Activated CD8-positive, alpha-beta T cell treated with anti-CD3 and anti-CD28 coated beads for 36 hours (primary cell): ENCODE results near the gene NFIA. TPM values are rescaled to one million over a fixed set of nuclear protein-coding genes. Genes with fewer than 3 reads are reported as not detected.

ENCODE experiments used
- ATAC-seq: fragments of 200-7000 bp; cut with Tn5 transposase; one replicate; pipeline ENCODE4 v1.10.0; 2021; ENCODE audit warnings: mild to moderate bottlenecking, moderate library complexity
- CTCF ChIA-PET: fragments of 350-600 bp; sonication (Branson Sonifier 250); formaldehyde crosslinking; loops from one replicate; lab custom pipeline; 2021; ENCODE audit warnings: antibody characterized with exemption; lab: Charles Lee
- POLR2A ChIA-PET: fragments of 350-600 bp; sonication (Branson Sonifier 250); formaldehyde crosslinking; loops from one replicate; lab custom pipeline; 2021; ENCODE audit warnings: antibody characterized with exemption; lab: Charles Lee
- DNase-seq: peaks from one replicate; pipeline ENCODE4 v3.0.0-alpha.2; 2020
- H3K27ac Mint-ChIP-seq: one replicate; pipeline ENCODE4 v1.8.0; 2021; ENCODE audit warnings: mild to moderate bottlenecking, mixed read lengths
- H3K27me3 Mint-ChIP-seq: one replicate; pipeline ENCODE4 v1.8.0; 2021; ENCODE audit warnings: mixed read lengths
- H3K36me3 Mint-ChIP-seq: one replicate; pipeline ENCODE4 v1.8.0; 2021; ENCODE audit warnings: low read depth, mixed read lengths
- H3K4me1 Mint-ChIP-seq: one replicate; pipeline ENCODE4 v1.8.0; 2021; ENCODE audit warnings: low read depth, mixed read lengths
- H3K4me3 Mint-ChIP-seq: one replicate; pipeline ENCODE4 v1.8.0; 2021; ENCODE audit warnings: mild to moderate bottlenecking, moderate library complexity, mixed read lengths
- H3K9me3 Mint-ChIP-seq: one replicate; pipeline ENCODE4 v1.8.0; 2021; ENCODE audit warnings: mixed read lengths
- CTCF ChIP-seq: fragments of 200-600 bp; IDR thresholded peaks from one replicate; pipeline ENCODE4 v1.8.0; 2022; ENCODE audit warnings: antibody characterized with exemption, mild to moderate bottlenecking
- intact Hi-C: fragments of 100-400 bp; cut with micrococcal nuclease; formaldehyde crosslinking; loops from one replicate; pipeline ENCODE4 v1.10.0; 2022
- total RNA-seq, 2 experiments: library from RNA; stranded (reverse); gene quantifications; one replicate each; pipeline ENCODE4 v1.2.3, GENCODE V29; 2021

NFIA gene
- total RNA-seq, 2 experiments from 2014 or later: 1.9 to 2.4 TPM

GRCh38 chr1:61230523-61230922 lies 148.2 kb downstream of the NFIA start:
- Mint-ChIP-seq H3K27me3 (peaks cover 4% of the 10 kb centered on the region), H3K9me3 (no peaks in the 10 kb centered on the region), H3K4me1 (no peaks in the 10 kb centered on the region), H3K4me3 (no peak overlapping the region), H3K36me3 (no peaks in the 10 kb centered on the region), H3K27ac (no peak overlapping the region)
- TF ChIP-seq CTCF: no peak
- intact Hi-C loops: no loop called here
- ChIA-PET POLR2A (no interaction called here), CTCF (interaction anchor here (1.0 to 1.2 kb wide), 2 partner anchors 13 to 251 kb away, joined by 3 read pairs; no protein-coding TSS in a partner anchor)
- ATAC-seq: no peak
- no peak for DNase-seq

GRCh38 chr1:61231795-61232194 lies 149.4 kb downstream of the NFIA start:
- TF ChIP-seq CTCF: no peak
- no peaks in the 10 kb centered on the region for H3K4me1 Mint-ChIP-seq
- no peak overlapping the region for H3K4me3 Mint-ChIP-seq
- ChIA-PET CTCF (interaction anchor here (1.0 kb wide), 1 partner anchor 14 kb away, joined by 3 read pairs; no protein-coding TSS in a partner anchor), POLR2A (no interaction called here)
- H3K9me3 Mint-ChIP-seq: no peaks in the 10 kb centered on the region
- ATAC-seq (no peak), DNase-seq (no peak)
- intact Hi-C loops: no loop called here
- H3K27ac Mint-ChIP-seq: no peak overlapping the region
- H3K36me3 Mint-ChIP-seq: no peaks in the 10 kb centered on the region
- peaks cover 4% of the 10 kb centered on the region for H3K27me3 Mint-ChIP-seq

GRCh38 chr1:61233121-61233660 lies 150.8 kb downstream of the NFIA start:
- no peaks in the 10 kb centered on the region for H3K36me3 Mint-ChIP-seq
- peaks cover 4% of the 10 kb centered on the region for H3K27me3 Mint-ChIP-seq
- intact Hi-C loops: no loop called here
- H3K27ac Mint-ChIP-seq: no peak overlapping the region
- TF ChIP-seq CTCF: no peak
- H3K9me3 Mint-ChIP-seq: no peaks in the 10 kb centered on the region
- no peak for ATAC-seq
- no peak overlapping the region for H3K4me3 Mint-ChIP-seq
- DNase-seq: no peak
- H3K4me1 Mint-ChIP-seq: no peaks in the 10 kb centered on the region
- POLR2A ChIA-PET: interaction anchor here (1.2 kb wide), 1 partner anchor 9 kb away, joined by 4 read pairs; no protein-coding TSS in a partner anchor
- CTCF ChIA-PET: interaction anchor here (1.3 kb wide), 1 partner anchor 10 kb away, joined by 3 read pairs; no protein-coding TSS in a partner anchor

- intact Hi-C loops: no loop called here
- DNase-seq: no peak
- TF ChIP-seq CTCF: no peak
- CTCF ChIA-PET: interaction anchor here (0.7 to 1.4 kb wide), 2 partner anchors 36 to 184 kb away, joined by 3 read pairs; no protein-coding TSS in a partner anchor
- Mint-ChIP-seq H3K36me3 (no peaks in the 10 kb centered on the region), H3K27ac (no peak overlapping the region), H3K27me3 (peaks cover 5% of the 10 kb centered on the region), H3K4me3 (no peak overlapping the region), H3K9me3 (no peaks in the 10 kb centered on the region), H3K4me1 (no peaks in the 10 kb centered on the region)
- ATAC-seq: no peak
- POLR2A ChIA-PET: no interaction called here
Observed at GRCh38 chr1:61234587-61234919, 152.2 kb downstream of the NFIA start.

- Mint-ChIP-seq H3K4me3 (no peak overlapping the region), H3K36me3 (no peaks in the 10 kb centered on the region), H3K27ac (no peak overlapping the region), H3K4me1 (no peaks in the 10 kb centered on the region), H3K9me3 (no peaks in the 10 kb centered on the region), H3K27me3 (peaks cover 2% of the 10 kb centered on the region)
- CTCF ChIA-PET: interaction anchor here (1.0 kb wide), 2 partner anchors 16 to 194 kb away, joined by 3 to 4 read pairs; no protein-coding TSS in a partner anchor
- intact Hi-C loops: no loop called here
- no peak for ATAC-seq
- POLR2A ChIA-PET: no interaction called here
- DNase-seq: no peak
- no peak for TF ChIP-seq CTCF
Observed at GRCh38 chr1:61237147-61237546, 154.8 kb downstream of the NFIA start.
